Smooth muscle cell of the brain vasculature (primary cell): ENCODE data around the gene MRPL46.
A peak's percentile ranks its signal among the peaks of the same experiment; 100 is the strongest.

Experiments
- DNase-seq: peaks from one replicate; pipeline ENCODE4 v3.0.0-alpha.2; 2012; ENCODE audit warnings: low read depth, low spot score

MRPL46 gene

GRCh38 chr15:88467073-88467934 lies at the start of gene MRPL46, which contains the start of gene MRPS11:
TSS of gene MRPL46 (minus strand) at chr15:88467388. CDS start at chr15:88467377, 11 bp downstream.
TSS of gene MRPS11 (plus strand) at chr15:88467708. CDS start at chr15:88467718, 10 bp downstream.
- DNase-seq = peak; percentile 70

GRCh38 chr15:88513195-88513594 lies 46.0 kb upstream of the MRPL46 start:
- no peak for DNase-seq

GRCh38 chr15:88512601-88513000 lies 45.4 kb upstream of the MRPL46 start:
- no peak for DNase-seq

GRCh38 chr15:88512078-88512477 lies 44.9 kb upstream of the MRPL46 start:
- no peak for DNase-seq

- no peak for DNase-seq
Observed at GRCh38 chr15:88511161-88511560, 44.0 kb upstream of the MRPL46 start.

GRCh38 chr15:88509964-88510363 lies 42.8 kb upstream of the MRPL46 start:
- DNase-seq = no peak

- DNase-seq = no peak
Observed at GRCh38 chr15:88509321-88509720, 42.1 kb upstream of the MRPL46 start.

- DNase-seq = no peak
Observed at GRCh38 chr15:88506628-88507027, 39.4 kb upstream of the MRPL46 start.

- no peak for DNase-seq
Observed at GRCh38 chr15:88505721-88506120, 38.5 kb upstream of the MRPL46 start.

- no peak for DNase-seq
Observed at GRCh38 chr15:88504445-88504844, 37.3 kb upstream of the MRPL46 start.

GRCh38 chr15:88498996-88499395 lies 31.8 kb upstream of the MRPL46 start:
- no peak for DNase-seq

- no peak for DNase-seq
Observed at GRCh38 chr15:88497109-88497765, 30.0 kb upstream of the MRPL46 start.

GRCh38 chr15:88493844-88494243 lies 26.7 kb upstream of the MRPL46 start:
- no peak for DNase-seq

GRCh38 chr15:88491158-88491557 lies 24.0 kb upstream of the MRPL46 start:
- DNase-seq = no peak

- DNase-seq = no peak
Observed at GRCh38 chr15:88490036-88490435, 22.8 kb upstream of the MRPL46 start.

GRCh38 chr15:88489321-88489720 lies 22.1 kb upstream of the MRPL46 start:
- DNase-seq = no peak

- DNase-seq = no peak
Observed at GRCh38 chr15:88487796-88488523, 20.8 kb upstream of the MRPL46 start.

- no peak for DNase-seq
Observed at GRCh38 chr15:88487178-88487795, 20.1 kb upstream of the MRPL46 start.

- no peak for DNase-seq
Observed at GRCh38 chr15:88484682-88485331, 17.6 kb upstream of the MRPL46 start.

- DNase-seq = no peak
Observed at GRCh38 chr15:88482263-88482662, 15.1 kb upstream of the MRPL46 start.

GRCh38 chr15:88480981-88481380 lies 13.8 kb upstream of the MRPL46 start:
- no peak for DNase-seq
